ENCODE results near the gene ECE2.
A peak's percentile ranks its signal among the peaks of the same experiment; 100 is the strongest.

Gene ECE2

GRCh38 chr3:184314700-184315542, 39.1 kb downstream of the ECE2 start:
- DNase-seq (ENCODE audit: low read depth) = no peak

GRCh38 chr3:184315543-184315867, 39.7 kb downstream of the ECE2 start:
- no peak for DNase-seq (ENCODE audit: low read depth)

GRCh38 chr3:184315871-184316661, 40.2 kb downstream of the ECE2 start:
- no peak for DNase-seq (ENCODE audit: low read depth)

GRCh38 chr3:184316792-184317191, 41.0 kb downstream of the ECE2 start:
- no peak for DNase-seq (ENCODE audit: low read depth)

GRCh38 chr3:184317201-184317600, 41.4 kb downstream of the ECE2 start:
- no peak for DNase-seq (ENCODE audit: low read depth)

- DNase-seq (ENCODE audit: low read depth) = no peak
These were observed 44.3 kb downstream of the ECE2 start for GRCh38 chr3:184320104-184320445.

GRCh38 chr3:184321666-184322065, 45.8 kb downstream of the ECE2 start:
- DNase-seq (ENCODE audit: low read depth) = no peak

GRCh38 chr3:184322731-184323487, 47.1 kb downstream of the ECE2 start:
- no peak for DNase-seq (ENCODE audit: low read depth)

GRCh38 chr3:184323696-184324095, 47.9 kb downstream of the ECE2 start:
- DNase-seq (ENCODE audit: low read depth) = no peak

- DNase-seq (ENCODE audit: low read depth) = no peak
These were observed 49.4 kb downstream of the ECE2 start for GRCh38 chr3:184325269-184325668.

- no peak for DNase-seq (ENCODE audit: low read depth)
These were observed 50.0 kb downstream of the ECE2 start for GRCh38 chr3:184325715-184326369.

GRCh38 chr3:184327171-184327570, 51.3 kb downstream of the ECE2 start:
- DNase-seq (ENCODE audit: low read depth) = no peak

- DNase-seq (ENCODE audit: low read depth) = no peak
These were observed 52.7 kb downstream of the ECE2 start for GRCh38 chr3:184328516-184328915.

GRCh38 chr3:184332370-184333090, 56.7 kb downstream of the ECE2 start:
- DNase-seq (ENCODE audit: low read depth) = no peak

GRCh38 chr3:184333190-184333589, 57.4 kb downstream of the ECE2 start:
- DNase-seq (ENCODE audit: low read depth) = no peak

- no peak for DNase-seq (ENCODE audit: low read depth)
These were observed 57.9 kb downstream of the ECE2 start for GRCh38 chr3:184333700-184334099.

- peak; percentile 27 for DNase-seq (ENCODE audit: low read depth)
These were observed 58.8 kb downstream of the ECE2 start for GRCh38 chr3:184334470-184335158.

GRCh38 chr3:184335291-184335660, 59.5 kb downstream of the ECE2 start:
- DNase-seq (ENCODE audit: low read depth) = no peak

- DNase-seq (ENCODE audit: low read depth) = peak; percentile 77
These were observed 60.1 kb downstream of the ECE2 start for GRCh38 chr3:184335661-184336546.
